DMS 273 treated with DMSO at 0.1 percent for 48 hours (cell line): Measurements from ENCODE around the gene TSPAN14.
A peak's percentile ranks its signal among the peaks of the same experiment; 100 is the strongest.

Source experiments
- DNase-seq: peaks from one replicate; lab custom pipeline; 2025; lab: John Stamatoyannopoulos, UW

The TSPAN14 gene

DNA sequence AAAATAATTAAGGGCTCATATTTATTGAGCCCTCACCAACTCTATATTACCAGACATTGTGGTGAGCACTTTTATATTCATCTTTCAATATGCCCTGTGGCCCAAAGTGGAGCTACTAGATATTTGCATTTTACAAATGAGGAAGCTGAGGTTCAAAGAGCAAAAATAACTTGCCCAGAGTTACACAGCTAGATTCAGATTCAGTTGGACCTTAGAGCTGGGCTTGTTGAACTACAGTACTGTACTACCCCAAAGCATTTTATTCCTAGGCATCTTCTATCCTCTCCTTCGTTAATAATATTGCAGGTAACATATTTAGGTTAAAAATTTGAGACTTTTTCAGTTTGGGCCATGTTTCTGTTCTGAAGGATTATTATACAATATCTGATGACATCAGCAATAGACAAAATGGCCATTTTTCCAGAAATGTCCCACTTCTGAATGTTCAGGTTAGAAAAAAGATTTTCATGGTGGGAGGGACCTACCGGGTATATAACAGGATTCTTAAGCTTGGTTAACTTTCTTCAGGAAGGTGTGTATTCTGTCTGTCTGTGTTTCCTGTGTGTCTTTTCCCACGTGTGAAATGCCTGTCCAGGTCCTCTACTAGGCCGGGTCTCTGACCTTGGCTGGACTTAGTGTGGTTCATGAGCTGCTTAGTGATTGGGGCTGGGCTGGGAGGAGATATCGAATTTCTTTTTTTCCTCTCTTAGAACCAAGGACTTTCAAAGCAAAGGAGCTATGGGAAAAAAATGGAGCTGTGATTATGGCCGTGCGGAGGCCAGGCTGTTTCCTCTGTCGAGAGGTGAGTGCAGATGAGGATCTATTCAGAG, 32.2 kb upstream of the TSPAN14 start:
- no peak for DNase-seq

DNA sequence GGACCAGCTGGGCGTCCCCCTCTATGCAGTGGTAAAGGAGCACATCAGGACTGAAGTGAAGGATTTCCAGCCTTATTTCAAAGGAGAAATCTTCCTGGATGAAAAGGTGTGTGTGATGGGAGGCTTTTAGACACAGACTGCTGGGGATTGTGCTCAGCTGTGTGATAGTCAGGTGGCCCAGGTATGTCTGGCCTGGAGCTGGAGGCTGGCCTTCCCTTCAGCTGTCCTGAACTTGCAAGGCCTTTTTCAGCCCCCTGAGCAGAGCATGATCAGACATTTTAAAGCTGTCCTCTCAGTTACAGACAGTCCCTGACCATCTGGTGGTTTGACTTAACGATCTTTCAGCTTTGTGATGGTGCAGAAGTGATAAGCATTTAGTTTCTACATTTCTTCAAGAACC, 28.2 kb upstream of the TSPAN14 start:
- DNase-seq: no peak

DNA sequence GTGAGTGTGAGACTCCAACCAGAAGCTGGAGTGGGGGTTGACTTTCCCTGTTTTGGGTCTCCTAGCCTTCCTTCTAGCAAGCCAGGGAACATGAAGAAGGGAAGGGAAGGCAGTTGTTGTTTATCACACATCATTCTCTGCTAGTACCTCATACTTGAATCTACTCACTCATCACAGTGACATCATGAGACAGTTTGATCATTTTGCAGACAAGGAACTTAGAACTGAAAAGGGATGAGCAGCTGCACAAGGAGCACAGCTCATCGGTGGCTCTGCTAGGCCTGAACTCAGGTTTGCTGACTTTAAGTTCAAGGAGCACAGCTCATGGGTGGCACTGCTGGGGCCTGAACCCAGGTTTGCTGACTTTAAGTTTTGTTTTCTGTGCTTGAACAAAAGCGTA, 26.6 kb upstream of the TSPAN14 start:
- no peak for DNase-seq

DNA sequence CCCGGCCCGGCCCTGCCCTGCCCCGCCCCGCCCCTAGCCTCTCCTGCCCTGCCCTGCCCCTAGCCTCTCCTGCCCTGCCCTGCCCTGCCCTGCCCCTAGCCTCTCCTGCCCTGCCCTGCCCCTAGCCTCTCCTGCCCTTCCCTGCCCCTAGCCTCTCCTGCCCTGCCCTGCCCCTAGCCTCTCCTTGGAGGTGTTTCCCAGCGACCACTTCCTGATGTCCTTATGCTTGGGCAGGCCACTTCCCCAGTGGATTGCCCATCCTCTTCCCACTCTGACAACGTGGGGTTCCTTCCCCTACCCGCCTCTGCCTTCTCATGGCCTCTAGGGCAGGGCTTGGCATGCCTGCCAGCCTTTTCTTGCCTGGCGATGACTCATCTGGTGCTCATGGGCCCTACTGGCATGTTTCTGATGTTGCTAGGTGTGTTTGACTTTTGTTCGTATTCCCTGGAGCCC, 24.6 kb upstream of the TSPAN14 start:
- DNase-seq: no peak

DNA sequence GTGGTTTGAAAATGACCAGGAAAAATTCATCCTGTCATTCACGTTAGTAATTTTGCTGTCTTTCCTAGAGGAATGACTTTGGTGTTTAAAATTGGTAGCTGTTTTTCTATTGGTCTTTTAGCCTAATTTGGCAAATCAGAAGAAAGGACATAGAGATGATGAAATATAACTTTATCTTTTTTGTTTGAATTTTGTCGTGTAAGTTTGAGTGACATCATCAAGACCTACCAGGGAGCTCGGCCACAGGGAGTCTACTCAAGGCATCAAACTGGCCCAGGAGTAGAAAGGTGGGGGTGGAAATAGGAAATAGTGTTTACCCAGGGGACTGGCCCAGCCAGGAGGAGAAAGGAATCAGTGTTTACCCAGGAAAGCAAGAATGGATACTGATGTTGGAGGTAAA, 21.0 kb upstream of the TSPAN14 start:
- no peak for DNase-seq

DNA sequence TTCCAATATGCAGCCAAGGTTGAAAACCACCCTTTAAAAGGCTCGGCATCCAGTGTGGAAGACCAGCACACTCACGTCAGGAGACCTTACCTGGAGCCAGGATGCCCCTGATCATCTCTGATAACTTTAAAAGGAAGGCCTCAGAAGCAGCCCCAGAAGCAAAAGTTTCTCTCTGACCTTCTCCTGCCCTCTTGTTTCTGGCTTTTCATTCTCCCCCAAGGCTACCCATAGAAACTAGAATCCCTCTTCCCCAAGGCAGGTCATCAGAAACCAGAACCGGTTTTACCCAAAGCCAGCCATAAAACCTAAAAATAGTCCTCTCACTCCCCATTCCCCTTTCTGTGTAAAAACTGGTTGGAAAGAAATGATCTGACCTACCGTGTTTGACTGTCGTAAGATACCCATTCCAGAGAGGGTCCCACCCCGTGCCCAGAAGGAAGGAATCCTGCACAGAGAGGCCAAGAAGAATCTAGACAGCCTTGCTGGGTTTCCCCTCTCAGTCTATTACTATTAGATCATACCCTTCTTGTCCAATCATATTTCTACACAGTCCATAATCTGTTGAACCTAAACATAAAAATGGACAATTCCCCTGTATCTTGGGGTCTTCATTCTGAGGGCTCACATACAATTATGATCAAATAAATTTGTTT, 17.5 kb upstream of the TSPAN14 start:
- no peak for DNase-seq

DNA sequence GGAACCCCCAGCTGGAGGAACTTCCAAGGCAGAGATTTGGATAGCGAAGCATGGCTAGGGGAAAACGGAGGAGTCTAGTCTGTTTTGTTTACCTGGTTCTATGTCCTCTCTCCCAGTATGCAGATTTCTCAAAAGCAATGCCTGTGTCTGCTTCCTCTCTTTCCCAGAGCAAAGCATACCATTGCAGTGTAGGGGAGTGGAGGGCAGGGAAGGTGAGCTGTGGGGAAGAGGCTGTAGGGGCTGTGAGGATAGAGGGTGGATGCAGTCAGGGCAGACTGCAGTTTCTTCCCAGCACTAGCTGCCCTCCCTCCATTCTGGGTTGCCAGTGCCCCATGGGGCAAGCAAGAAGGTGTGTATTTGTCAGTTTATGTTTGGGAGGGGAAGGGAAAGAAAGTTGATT, 16.9 kb upstream of the TSPAN14 start:
- no peak for DNase-seq

DNA sequence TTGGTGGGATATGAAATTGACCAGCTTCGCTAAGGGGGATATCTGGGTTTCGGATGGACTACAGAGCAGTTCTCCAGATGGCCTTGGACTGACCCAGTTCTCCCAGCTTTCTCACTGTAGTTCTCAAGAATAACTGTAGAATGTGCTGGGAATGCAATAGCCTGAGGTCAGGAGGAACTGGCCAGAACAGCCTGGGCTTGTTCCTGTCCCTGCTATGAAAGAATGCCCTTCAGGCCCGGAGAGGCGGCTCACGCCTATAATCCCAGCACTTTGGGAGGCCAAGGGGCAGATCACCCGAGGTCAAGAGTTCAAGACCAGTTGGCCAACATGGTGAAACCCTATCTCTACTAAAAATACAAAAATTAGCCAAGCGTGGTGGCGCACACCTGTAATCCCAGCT, 12.3 kb upstream of the TSPAN14 start:
- no peak for DNase-seq

DNA sequence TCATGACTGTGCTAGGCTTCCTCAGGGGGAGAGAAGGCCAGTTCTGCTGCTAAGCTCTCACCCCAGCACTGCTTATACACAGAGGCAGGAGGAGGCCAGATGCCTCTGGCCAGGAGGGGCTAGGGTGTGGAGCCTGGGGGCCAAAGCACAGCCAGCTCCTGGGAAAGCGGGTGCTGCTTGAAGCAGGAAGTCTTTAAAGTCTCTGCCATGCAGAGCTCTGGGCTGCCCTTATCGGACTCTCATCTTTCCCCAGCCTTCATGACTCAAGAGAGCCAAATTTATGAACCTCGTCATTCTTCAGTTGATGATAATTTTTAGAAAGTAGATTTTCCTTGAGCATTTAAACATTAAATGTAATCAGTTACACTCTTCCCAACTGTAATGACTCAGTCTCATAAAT, 11.2 kb upstream of the TSPAN14 start:
- peak; percentile 62 for DNase-seq

DNA sequence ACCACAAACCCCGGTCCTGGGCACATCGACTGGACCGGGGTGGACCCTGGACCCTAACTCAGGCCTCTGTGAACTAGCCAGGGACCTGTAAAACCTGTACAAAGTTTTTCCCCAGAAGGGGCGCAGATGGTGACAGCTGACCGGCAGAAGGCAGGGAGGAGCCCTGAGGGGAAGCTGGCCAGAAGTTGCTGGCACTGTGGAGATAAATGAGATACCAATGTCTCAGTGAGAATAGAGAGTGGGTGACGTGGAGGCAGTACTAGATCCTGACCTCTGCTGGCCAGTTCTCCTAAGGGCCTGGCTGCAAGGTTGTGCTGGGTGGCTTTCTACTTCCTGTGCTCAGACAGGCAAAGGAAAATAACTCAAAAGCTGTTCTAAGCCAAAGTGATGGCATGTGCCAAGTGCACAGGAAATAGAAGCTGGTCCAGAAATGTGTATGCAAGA, 10.6 kb upstream of the TSPAN14 start:
- DNase-seq: peak; percentile 80

DNA sequence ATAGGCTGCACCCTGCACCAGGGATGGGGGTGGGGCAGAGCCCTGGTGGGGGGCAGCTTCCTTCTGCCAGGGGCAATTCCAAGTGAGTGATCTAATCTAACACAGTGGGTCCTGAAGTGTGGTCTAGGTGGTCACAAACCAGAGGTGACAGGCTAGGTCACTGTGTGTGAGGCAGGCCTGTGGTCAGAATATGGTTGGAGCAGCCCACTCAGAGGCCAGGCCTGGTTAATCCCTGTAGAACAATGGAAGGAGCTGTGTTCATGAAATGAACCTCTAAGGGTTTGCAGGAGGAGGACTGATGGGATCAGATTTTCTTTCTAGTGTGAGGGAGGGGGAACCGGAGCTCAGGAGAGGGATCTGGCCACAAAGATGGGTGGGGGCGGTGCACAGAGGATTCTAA, 10.0 kb upstream of the TSPAN14 start:
- DNase-seq: no peak

DNA sequence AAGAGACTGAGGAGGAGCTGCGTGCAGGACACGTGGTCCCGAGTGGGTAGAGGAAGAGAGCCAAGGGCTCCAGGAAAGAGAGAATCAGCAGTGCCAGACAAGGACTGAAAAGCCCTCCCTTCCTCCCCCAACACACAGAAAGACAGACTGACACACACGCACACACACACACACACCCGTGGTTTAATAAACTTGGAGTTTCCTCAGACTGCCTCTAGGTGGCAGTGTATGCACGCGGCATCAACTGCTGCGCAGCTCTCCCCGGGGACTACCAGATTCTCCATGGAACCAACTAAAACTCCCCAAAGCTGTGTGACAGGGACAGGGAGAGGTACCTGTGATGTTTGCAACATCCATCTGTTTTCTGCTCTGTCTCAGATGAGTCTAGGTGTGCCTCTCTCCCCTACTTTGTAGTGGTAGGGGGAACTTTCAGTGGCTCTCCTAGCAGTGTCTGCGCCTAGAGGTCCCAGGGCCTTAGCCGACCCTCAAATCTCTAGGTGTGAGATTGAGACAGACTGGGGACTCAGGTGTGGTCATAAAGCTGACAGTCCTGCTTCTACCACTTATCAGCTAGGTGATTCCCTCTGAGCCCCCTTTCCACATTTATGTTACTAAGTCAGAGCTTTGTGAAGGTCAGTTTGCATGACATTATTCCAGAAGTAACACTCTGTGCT, 9.3 kb upstream of the TSPAN14 start:
- DNase-seq: peak; percentile 18

DNA sequence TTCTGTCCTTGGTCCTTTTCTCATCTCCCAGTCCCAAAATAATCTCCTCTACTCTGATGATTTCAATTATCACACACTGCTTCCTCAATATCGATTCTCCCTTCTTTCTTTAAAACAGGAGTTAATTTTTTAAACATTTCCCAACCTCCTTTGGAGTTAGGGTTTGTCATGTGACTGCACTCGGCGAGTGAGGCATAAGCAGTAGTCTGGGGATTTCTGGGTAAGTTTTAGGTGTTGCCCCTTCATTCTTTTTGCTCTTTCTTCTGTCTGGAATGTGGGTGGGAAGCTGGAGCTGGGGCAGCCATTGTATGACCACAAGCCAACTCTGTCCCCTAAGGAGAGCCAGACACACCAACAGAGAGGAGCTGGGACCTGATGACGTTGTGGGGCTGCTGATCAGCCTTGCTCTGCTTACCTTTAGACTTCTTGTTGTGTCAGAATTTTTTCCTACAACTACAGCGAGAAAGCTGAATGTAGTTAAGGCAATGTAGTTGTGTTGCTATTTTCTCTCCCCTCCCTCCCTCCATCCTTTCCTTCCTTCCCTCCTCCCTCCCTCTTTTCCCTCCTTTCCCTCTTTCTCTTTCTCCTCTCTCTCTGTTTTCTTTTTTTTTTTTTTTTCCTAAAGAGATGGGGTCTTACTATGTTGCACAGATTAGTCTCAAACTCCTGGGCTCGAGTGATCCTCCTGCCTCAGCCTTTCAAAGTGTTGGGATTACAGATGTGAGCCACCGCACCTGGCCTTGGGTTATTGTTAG, 6.5 kb upstream of the TSPAN14 start:
- DNase-seq: no peak

DNA sequence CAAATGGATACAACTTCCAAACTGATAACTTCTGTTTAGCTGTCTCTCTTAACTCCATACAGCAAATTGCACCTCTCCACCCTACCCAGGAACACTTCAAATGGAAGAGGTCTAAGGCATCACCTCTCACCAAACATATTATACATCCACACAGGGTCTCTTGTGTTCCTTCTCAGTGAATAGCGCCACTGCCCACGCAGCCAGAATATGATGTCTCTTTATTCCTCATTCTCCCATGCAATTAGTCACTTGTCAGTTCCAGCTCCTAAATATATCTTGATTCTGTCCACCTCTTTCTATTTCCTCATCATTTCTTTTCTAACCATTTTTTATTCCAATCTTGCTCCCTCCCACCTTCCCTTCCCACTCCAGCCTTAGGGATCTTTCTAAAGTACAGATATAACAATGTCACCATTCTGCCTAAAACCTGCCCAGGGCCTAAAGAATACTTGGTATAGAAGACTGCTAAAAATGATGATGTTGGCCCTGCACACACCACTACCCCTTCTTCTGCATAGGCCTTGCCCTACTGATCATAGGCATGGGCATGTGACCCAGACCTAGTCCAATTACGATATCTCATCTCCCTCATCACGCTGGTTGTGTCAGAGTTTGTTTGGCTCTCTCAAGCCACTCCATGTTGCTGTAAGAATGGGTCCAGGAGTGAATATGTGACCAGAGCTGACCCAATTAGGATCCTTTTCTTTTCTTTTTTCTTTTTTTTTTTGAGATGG, 5.7 kb upstream of the TSPAN14 start:
- DNase-seq: no peak

DNA sequence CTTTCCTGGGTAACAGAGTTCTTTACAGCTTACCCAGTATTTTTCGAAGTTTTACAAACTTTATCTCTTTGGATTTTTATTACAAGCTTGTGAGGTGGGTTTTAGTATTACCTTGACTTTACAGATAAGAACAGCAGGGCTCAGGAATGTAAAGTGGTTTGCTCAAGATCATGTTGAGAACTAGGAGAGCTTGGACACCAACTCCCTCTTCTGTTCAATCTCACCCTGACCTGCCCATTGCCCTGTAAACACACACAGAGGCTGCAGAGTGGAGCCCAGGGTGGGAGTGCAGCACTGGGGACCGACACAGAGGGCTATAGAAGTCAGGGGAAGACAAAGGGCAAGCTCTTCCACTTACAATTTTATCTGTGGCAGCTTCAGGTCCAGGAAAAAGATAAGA, 4.6 kb upstream of the TSPAN14 start:
- no peak for DNase-seq

DNA sequence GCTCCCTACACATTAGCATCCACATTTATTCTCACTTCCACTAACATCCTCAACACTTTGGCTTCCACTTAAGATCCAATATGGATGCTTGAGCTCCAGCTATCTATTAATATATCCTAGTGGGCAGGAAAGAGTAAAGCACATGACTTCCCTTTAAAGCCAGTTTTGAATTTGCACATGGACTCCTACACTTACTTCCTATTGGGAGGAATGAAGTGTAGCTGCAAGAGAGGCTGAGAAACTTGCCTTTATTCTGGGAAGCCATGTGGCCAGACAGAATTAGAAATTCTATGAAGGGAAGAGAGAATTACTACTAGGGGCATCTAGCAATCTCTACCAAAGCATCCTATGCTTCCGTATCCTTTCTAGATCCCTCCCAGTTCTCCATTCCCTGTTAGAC, 3.0 kb upstream of the TSPAN14 start:
- no peak for DNase-seq

DNA sequence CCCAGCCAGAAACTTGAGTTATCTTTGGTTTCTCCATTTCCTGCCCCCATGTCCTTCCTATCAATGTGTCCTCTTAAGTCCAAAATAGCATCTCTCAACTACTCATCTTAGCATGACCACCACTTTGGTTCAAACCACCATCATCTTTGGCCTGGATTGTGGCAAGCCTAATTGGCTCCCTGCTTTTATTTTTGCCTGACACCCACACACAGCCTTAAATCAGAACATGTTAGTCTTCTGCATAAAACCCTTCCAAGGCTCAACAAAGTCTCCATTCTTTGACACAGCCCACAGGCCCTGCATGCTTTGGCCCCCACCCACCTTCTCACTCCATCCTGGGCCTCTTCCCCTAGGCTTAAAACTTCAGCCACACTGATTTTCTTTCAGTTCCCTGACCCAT, 2.0 kb upstream of the TSPAN14 start:
- DNase-seq: no peak

DNA sequence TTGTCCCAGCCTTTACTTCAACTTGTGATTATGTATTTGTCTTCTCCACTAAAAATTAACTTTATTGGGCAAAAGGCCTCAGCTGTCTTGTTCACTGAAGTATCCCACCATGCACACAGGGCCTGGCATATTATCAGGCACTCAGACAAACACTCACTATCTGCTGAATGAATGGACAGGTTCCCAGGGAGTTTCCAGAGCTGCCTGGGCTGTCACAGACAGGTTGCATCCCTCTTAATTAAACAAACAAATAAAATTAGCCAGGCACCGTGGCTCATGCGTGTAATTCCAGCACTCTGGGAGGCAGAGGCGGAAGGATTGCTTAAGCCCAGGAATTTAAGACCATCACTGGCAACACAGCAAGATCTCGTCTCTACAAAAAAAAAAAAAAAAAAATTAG, 1.5 kb upstream of the TSPAN14 start:
- no peak for DNase-seq

DNA sequence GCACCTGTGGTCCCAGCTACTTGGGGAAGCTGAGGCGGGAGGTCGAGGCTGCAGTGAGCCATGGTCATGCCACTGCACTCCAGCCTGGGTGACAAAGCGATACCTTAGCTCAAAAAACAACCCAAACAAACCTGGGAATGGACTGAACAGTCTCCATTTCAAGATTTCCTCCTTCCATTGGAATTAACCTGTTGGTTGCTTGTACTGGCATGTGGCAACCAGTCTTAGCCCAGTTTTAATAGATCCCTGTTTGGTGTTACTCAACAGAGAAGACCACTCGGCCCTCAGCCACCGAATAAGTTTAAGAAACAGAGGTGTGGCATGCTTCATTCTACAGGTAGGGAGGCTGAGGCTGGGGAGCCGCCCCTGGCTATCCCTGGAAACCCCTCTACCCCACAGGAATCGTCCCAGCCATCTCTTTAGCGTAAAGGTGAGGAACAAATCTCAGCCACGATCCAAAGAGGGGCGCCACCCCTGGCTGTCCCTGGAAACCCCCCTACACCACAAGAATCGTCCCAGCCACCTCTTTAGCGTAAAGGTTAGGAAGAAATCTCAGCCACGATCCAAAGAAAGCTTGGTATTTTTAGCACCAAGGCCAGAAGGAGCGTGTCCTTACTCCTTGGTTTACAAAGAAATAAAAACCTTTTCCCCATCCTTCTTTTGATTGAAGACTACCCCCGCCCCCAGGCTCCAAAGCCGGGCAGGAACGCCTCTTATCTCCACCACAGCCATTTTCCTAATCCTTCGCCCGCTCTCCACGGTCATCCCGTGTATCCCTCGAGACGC, 861 bp upstream of the TSPAN14 start:
- no peak for DNase-seq

DNA sequence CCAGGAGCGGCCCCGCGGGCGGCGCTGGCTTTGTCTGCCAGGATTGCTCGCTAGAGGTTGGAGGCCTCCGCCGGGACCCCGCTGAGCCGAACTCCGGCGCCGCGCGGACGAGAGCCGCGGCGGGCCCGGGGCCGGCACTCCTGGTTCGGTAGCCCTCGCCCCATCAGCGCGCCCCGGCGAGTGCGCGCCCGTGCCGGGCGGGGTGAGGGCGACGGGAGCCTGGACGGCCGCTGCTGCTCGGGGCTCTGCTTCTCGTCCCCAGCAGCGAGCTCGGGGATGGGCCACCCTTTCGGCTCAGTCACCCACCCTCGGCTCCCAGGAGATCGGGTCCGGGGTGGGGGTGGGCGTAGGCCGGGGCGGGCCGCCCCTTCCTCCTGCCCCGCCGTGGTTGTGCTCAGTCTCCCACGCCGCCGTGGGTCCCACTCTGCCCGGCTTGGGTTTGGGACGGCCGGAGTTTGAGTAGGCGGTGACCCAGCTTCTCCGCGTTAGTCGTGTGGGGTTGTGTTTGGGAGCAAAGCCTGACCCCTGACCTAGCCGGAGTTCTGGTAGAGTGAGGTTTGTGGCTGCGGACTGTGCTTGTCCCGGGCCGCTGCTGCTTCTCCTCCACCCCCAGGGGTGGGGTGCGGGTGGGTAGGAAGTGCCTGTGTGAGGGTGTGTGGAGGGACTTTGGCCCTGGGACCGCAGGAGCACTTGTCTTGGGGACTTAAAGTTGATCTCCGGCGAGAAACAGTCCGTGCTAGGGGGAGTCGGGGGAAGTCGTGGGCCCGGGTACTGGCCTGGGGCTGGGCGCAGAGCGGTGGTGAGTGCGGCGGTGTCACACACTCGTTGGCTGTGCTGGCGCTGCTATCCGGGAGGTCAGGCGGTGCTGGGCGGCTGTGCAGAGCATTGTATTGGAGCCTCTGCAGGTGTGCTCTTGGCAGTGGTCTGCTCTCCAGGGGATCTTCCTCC, 677 bp downstream of the TSPAN14 start:
- DNase-seq: no peak
